ENCODE data around the gene PARD3.

The PARD3 gene

DNA sequence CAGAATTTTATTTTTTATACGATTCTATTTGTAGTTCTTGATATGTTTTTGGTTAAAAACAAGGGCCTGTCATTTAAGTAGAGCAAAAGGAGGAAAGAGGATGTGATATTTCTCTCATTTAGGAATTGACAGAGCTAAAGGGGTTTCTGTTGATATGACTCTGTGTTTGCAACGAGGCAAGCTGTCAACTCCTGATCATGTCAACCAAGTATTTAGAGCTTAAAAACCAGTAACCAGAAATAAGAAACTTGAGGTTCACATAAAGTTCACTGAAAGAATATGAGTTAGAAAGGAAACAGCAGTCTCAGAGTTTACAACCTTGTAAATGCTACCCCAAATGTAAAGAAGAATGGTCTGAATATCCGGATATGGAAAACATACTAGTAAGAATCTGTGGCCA is 434.2 kb downstream of the PARD3 start:
- DNase-seq (ENCODE audit: insufficient read length, low spot score) (no peak), FAIRE-seq (no peak)
- TF ChIP-seq, protein P1, sequence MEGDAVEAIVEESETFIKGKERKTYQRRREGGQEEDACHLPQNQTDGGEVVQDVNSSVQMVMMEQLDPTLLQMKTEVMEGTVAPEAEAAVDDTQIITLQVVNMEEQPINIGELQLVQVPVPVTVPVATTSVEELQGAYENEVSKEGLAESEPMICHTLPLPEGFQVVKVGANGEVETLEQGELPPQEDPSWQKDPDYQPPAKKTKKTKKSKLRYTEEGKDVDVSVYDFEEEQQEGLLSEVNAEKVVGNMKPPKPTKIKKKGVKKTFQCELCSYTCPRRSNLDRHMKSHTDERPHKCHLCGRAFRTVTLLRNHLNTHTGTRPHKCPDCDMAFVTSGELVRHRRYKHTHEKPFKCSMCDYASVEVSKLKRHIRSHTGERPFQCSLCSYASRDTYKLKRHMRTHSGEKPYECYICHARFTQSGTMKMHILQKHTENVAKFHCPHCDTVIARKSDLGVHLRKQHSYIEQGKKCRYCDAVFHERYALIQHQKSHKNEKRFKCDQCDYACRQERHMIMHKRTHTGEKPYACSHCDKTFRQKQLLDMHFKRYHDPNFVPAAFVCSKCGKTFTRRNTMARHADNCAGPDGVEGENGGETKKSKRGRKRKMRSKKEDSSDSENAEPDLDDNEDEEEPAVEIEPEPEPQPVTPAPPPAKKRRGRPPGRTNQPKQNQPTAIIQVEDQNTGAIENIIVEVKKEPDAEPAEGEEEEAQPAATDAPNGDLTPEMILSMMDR (IDR thresholded peaks at IDR 0.05; ENCODE audit: insufficient read depth, missing control alignments), result no peak

DNA sequence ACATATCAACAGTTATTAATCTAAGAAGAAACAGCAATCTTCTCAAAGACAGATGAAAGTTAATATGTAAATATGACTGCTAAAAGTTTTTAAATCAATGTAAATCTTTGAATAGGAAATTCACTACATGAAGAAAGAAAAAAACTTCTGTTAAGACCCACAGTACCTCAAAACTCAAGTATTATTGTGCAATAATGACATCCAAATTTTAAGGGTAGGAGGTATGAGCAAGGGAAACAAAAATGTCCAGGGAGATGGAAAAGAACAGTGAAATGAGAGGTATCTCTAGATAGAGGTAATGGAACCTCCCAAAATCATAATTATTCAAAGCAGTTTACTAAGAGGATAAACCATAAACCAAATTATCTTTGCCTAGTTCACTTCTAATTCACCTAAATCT is 436.8 kb downstream of the PARD3 start:
- FAIRE-seq, result no peak
- TF ChIP-seq, protein P1 (IDR thresholded peaks at IDR 0.05; ENCODE audit: insufficient read depth, missing control alignments), result no peak
- DNase-seq (ENCODE audit: insufficient read length, low spot score), result no peak

DNA sequence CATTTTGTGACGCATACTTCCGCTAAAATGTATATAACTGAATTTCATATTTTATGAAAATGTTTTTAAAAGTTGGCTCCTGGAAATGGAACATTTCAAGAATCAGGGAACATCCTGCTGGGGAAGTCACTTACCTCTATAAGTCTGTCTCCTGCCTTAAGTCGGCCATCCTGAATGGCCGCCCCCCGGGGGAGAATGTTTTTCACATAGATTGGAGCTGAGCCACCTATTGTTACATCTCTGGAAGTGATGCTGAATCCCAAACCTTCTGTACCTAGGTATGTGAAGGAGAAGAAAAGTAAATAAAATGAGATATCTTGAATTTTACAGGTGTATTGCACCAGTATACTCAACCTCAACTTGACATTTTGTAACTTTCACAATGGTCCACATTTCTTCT is 437.3 kb downstream of the PARD3 start:
- TF ChIP-seq, protein P1 (IDR thresholded peaks at IDR 0.05; ENCODE audit: insufficient read depth, missing control alignments), result no peak
- no peak for DNase-seq (ENCODE audit: insufficient read length, low spot score)
- no peak for FAIRE-seq

DNA sequence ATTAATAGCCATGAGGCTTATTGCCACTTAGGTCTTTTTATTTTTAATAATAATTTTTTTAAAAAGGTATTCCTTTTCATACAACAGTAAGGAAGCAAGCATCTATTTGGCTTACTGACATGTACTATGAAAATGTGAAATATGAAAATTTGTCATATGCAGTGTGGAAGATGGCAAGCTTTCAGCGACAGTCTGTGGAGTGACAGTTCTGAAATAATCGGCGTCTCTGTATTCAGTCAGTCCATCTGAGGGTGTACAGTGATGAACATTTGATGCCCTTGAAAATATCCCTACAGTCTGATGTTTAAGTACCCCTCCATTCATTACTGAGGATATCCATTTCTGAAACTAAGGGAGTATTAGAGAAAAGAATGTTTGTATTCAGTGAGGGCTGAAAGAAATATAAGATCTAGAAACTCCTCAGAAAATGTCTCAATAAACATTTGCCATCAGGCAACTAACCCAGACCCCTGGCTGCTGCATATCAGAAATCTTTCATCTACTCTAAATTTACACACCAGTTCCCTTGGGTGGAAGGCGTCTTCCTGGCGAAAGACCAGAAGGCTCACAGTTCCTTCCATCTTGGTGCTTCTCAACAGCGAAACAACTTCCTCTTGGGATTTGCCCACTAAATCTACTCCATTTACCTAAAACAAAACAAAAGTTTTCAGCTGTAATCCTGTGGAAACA is 440.6 kb downstream of the PARD3 start:
- DNase-seq (ENCODE audit: insufficient read length, low spot score) (no peak), FAIRE-seq (no peak)
- TF ChIP-seq, protein P1 (IDR thresholded peaks at IDR 0.05; ENCODE audit: insufficient read depth, missing control alignments), result no peak

DNA sequence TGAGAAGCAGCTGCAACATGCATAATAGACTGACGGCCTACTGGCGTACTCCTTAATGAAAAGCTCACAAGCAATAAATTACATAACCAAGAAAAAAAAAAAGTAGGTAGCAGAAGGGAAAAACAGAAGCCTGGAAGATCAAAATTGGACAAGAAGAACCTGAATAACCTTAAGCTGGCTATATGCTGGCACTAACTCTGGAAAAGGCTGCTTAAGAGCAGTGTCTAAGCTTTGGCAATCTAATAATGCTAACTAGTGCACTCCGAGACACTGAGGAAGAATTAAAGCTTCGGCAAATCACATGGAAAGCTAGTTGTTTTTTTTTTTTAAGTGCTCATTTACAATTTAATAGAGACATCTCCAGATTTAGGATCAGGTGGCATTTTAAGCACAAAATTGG is 441.9 kb downstream of the PARD3 start:
- FAIRE-seq, result no peak
- TF ChIP-seq, protein P1 (IDR thresholded peaks at IDR 0.05; ENCODE audit: insufficient read depth, missing control alignments), result no peak
- no peak for DNase-seq (ENCODE audit: insufficient read length, low spot score)

DNA sequence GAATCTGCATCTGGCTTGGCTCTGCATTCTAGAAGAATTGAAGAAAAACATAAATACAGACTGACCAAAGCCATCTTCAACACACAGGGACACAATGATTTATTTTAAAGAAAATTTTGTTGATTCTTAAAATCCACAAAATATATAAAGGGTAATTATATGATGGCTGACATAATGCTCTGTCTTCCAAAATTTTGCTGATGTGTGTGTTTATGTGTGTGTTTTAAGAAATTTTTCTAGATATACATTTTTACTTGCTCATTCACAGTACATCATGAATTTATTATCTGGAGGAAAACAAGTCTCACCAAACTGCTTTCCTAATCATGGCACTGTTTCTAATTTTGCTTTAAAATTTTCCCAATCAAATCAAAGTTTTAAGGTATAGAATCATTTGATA is 442.6 kb downstream of the PARD3 start:
- DNase-seq (ENCODE audit: insufficient read length, low spot score), result no peak
- no peak for FAIRE-seq
- TF ChIP-seq, protein P1 (IDR thresholded peaks at IDR 0.05; ENCODE audit: insufficient read depth, missing control alignments), result no peak

DNA sequence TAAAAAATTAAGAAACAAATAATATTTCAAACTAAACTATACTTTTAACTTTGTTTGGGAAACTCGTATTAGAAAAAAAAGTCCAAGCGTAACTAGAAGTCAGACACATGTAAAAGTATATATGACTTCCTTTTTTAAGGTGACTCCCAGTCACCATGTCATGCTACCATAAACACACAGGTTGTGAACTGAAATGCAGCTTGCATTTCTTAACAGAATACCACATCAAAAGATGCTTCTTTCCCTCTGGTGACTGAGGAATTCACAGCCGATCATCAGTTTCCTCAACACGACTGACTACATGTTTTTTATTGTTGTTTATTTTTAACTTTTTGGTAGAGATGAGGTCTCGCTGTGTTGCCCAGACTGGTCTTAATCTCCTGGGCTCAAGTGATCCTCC is 445.0 kb downstream of the PARD3 start:
- FAIRE-seq (no peak), DNase-seq (ENCODE audit: insufficient read length, low spot score) (no peak)
- TF ChIP-seq, protein P1 (IDR thresholded peaks at IDR 0.05; ENCODE audit: insufficient read depth, missing control alignments), result no peak

Data from D721Med (cell line).